ENCODE measurements around the gene ADCY3. TPM values are rescaled to one million over a fixed set of nuclear protein-coding genes. Genes with fewer than 3 reads are reported as not detected.

Gene ADCY3
- total RNA-seq, 2 experiments from 2014 or later, result 55.4 to 55.7 TPM

DNA sequence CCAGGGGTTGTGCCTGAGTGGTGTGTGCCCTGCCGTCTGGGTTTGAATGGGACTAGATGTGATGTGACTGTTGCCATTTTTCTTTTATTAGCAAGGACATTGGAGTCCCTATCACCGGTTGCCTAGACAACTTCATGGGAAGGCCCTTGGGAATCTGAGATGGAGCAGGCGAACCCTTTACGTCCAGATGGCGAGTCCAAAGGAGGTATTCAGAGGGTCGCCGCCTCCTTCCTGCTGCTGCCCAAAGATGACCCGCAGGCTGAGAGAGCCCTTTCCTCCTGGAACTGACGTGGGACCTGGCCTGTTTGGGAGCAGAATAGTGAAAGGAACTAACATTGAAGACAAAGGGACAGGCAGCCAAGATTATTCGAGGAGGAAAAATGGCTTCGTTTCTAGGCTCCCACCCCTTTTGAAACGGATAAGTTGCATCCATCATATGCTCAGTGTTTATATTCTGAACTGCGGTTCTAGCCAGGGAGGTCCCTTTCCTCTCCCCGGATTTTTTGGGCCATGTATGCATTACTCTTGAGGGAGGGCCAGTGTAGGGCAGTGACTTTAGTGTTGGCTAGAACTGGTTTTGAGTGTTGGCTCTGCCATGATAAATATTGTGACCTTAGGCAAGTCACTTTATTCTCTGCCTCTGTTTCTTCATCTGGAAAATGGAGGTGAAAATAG lies 126.1 kb downstream of the ADCY3 start:
- Mint-ChIP-seq H3K4me3 (peak overlapping the region; percentile 96), H3K4me1 (peaks cover 29% of the 10 kb centered on the region), H3K27me3 (no peaks in the 10 kb centered on the region), H3K9me3 (no peaks in the 10 kb centered on the region), H3K27ac (peak overlapping the region; percentile 99), H3K36me3 (peaks cover 51% of the 10 kb centered on the region)
- DNase-seq, result no peak

DNA sequence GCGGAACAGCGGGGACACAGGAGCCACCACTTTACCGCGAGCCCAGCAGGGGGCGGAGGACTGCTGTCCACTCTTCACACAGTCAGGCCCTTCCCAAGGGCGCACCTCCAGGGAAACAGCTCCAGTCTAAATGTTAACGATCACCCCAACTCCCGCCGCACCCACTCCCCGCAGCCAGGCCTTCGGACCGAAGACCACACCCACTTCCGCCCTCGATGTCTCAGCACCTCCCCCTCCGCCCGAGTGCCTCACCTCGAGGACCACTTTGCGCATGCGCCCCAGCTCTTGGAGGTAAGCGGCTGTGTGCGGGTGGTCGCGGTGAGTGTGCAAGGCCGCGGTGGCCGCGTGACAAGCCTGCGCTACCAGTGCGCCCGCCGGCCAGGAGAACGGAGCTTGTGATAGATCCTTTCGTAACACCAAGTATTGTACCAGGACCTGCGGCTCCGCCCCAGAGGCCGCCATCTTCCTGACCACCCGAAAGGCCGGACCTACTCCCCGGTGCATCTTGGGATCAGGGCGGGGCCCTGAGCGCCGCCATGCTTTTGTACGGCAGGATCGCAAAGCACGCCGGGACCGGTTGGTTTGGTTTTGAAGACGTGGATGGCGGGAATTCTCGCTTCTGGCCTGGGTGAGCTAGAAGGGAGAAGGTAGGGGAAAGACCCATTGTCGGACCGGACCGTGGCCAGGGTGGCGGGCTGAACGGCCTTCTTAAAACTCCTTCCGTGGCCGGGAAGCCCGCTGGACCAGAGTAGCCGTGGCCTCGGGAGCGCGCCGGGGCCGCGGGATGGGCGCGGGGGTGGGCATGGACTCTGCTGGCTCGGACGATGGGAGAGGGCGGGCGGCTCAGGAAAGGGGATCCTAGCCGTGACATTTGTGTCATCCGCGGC lies 126.9 kb downstream of the ADCY3 start, which contains the start of the genes CENPO and PTRHD1:
TSS of gene CENPO (plus strand) at position 552 of the 887 bp plus-strand sequence. CDS start 495 bp downstream, outside the sequence.
TSS of gene PTRHD1 (minus strand) at position 518 of the 887 bp plus-strand sequence. CDS start at position 504, 14 bp downstream.
- Mint-ChIP-seq H3K27me3 (no peaks in the 10 kb centered on the region), H3K36me3 (peaks cover 45% of the 10 kb centered on the region), H3K4me1 (peaks cover 29% of the 10 kb centered on the region), H3K4me3 (peak within 1 kb of the TSS; percentile 96), H3K27ac (peak within 1 kb of the TSS; percentile 99), H3K9me3 (no peaks in the 10 kb centered on the region)
- peak; percentile 93 for DNase-seq

DNA sequence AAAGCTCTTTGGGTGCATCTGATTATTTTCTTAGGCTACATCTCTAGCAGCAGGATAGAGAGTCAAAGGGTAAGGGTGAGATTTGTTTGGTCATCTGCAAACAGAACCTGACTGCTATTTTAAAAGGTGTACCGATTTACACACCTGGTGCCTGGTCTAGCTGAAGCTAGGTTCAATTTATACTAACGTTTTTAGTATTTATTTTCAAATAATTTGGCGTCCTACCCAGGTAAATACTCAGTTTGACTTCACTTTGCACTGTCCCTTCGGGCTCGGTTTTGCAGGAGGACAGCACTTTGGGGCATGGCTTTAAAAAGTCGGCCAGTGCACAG lies 127.5 kb downstream of the ADCY3 start:
- Mint-ChIP-seq H3K27me3 (no peaks in the 10 kb centered on the region), H3K27ac (peak overlapping the region; percentile 99), H3K4me1 (peaks cover 27% of the 10 kb centered on the region), H3K36me3 (peaks cover 39% of the 10 kb centered on the region), H3K9me3 (no peaks in the 10 kb centered on the region), H3K4me3 (peak overlapping the region; percentile 96)
- DNase-seq, result no peak

DNA sequence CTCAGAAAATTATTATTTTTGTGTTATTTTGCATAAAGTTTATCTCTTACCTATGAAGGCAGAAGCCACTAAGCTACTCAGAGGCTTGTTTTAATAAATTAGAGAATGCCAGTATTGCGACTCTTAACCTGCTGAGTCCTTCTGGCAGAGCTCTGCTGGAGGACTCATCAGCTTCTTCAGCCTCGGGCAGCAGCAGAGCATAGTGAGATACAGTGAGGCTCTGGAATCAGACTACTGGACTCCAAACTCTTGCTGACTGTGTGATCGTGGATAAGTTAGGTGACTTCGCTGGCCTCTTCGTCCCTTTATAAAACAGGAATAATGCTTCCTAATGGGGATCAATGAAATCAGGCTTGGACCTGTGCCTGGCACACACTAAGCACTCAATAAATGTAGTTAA lies 128.6 kb downstream of the ADCY3 start:
- Mint-ChIP-seq H3K4me3 (no peak overlapping the region), H3K27ac (no peak overlapping the region), H3K27me3 (no peaks in the 10 kb centered on the region), H3K9me3 (no peaks in the 10 kb centered on the region), H3K36me3 (peaks cover 29% of the 10 kb centered on the region), H3K4me1 (peaks cover 17% of the 10 kb centered on the region)
- DNase-seq, result no peak

DNA sequence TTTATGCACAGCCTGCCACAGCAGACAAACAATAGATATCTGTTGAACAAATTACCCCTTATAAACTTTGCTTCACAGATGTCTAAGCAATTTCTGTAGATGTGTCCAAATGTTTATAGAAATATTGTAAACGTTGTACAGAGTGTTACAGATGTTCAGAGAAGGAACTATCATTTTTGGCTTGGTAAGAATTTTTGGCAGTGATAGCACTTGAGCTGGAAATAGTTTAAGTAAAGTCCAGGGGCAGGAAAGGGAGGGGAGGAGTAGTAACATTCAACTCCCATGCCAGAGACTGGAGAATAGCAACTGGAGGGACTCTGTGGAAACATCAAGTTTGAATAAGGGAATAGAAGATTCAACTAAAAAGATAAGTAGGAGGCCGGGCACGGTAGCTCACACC lies 131.2 kb downstream of the ADCY3 start:
- no peaks in the 10 kb centered on the region for H3K27me3 Mint-ChIP-seq
- no peak overlapping the region for H3K27ac Mint-ChIP-seq
- H3K4me3 Mint-ChIP-seq, result no peak overlapping the region
- H3K36me3 Mint-ChIP-seq, result peaks cover 8% of the 10 kb centered on the region
- H3K4me1 Mint-ChIP-seq, result peaks cover 7% of the 10 kb centered on the region
- DNase-seq, result no peak
- no peaks in the 10 kb centered on the region for H3K9me3 Mint-ChIP-seq

DNA sequence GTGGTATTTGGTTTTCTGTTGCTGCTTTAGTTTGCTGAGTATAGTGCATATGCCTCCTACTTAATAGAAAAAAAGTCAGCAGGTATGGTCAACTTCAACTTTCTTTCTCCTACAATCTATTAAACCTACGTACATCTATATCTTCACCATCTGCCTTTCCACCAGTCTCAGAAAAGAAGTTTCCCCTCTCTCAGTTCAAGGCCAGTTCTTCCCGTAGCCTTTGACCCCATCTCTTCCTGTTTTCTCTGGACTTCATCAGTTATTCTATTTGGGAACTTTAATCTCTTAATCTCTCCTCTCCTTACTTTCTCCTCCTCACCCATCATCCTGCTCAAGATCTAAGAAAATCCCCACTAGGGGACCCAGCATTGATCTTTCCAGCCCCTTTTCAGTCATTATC lies 132.5 kb downstream of the ADCY3 start:
- Mint-ChIP-seq H3K27me3 (no peaks in the 10 kb centered on the region), H3K4me1 (peaks cover 7% of the 10 kb centered on the region), H3K4me3 (no peak overlapping the region), H3K36me3 (peaks cover 7% of the 10 kb centered on the region), H3K27ac (no peak overlapping the region), H3K9me3 (no peaks in the 10 kb centered on the region)
- no peak for DNase-seq

- no peak overlapping the region for H3K27ac Mint-ChIP-seq
- no peak overlapping the region for H3K4me3 Mint-ChIP-seq
- H3K9me3 Mint-ChIP-seq, result no peaks in the 10 kb centered on the region
- H3K27me3 Mint-ChIP-seq, result peaks cover 3% of the 10 kb centered on the region
- H3K36me3 Mint-ChIP-seq, result peaks cover 7% of the 10 kb centered on the region
- DNase-seq, result no peak
- H3K4me1 Mint-ChIP-seq, result no peaks in the 10 kb centered on the region
Measured at GRCh38 chr2:24785671-24786321, 134.2 kb downstream of the ADCY3 start.

- peaks cover 3% of the 10 kb centered on the region for H3K27me3 Mint-ChIP-seq
- DNase-seq, result no peak
- H3K4me1 Mint-ChIP-seq, result no peaks in the 10 kb centered on the region
- H3K36me3 Mint-ChIP-seq, result no peaks in the 10 kb centered on the region
- no peaks in the 10 kb centered on the region for H3K9me3 Mint-ChIP-seq
- H3K4me3 Mint-ChIP-seq, result no peak overlapping the region
- no peak overlapping the region for H3K27ac Mint-ChIP-seq
Measured at GRCh38 chr2:24783641-24784040, 136.4 kb downstream of the ADCY3 start.

DNA sequence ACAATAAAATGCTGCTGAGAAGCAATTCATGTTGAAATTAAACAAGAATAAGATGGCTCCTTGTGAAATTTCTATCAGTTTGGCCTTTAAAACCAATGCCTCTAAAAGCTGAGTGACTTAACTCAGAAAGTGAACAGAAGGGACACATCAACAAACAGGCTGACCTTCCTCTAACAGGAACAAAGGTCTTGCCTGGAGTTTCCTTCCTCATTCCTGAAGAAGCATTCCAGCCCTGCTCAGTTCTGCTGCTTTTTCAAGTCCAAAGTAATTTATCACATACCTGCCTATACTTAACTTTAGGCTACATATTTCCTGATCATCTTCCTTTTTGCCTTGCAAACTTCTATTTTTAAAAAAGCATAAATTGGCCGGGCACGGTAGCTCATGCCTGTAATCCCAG lies 140.9 kb downstream of the ADCY3 start:
- Mint-ChIP-seq H3K9me3 (no peaks in the 10 kb centered on the region), H3K4me3 (no peak overlapping the region), H3K27ac (no peak overlapping the region), H3K27me3 (peaks cover 3% of the 10 kb centered on the region), H3K36me3 (no peaks in the 10 kb centered on the region), H3K4me1 (no peaks in the 10 kb centered on the region)
- no peak for DNase-seq

- no peak overlapping the region for H3K27ac Mint-ChIP-seq
- H3K4me3 Mint-ChIP-seq, result no peak overlapping the region
- H3K9me3 Mint-ChIP-seq, result no peaks in the 10 kb centered on the region
- DNase-seq, result no peak
- H3K27me3 Mint-ChIP-seq, result no peaks in the 10 kb centered on the region
- H3K4me1 Mint-ChIP-seq, result no peaks in the 10 kb centered on the region
- peaks cover 5% of the 10 kb centered on the region for H3K36me3 Mint-ChIP-seq
Measured at GRCh38 chr2:24774373-24774772, 145.7 kb downstream of the ADCY3 start.

GRCh38 chr2:24771764-24772586 lies 148.1 kb downstream of the ADCY3 start:
- no peak overlapping the region for H3K27ac Mint-ChIP-seq
- no peaks in the 10 kb centered on the region for H3K4me1 Mint-ChIP-seq
- no peaks in the 10 kb centered on the region for H3K27me3 Mint-ChIP-seq
- H3K4me3 Mint-ChIP-seq, result no peak overlapping the region
- no peaks in the 10 kb centered on the region for H3K9me3 Mint-ChIP-seq
- peaks cover 9% of the 10 kb centered on the region for H3K36me3 Mint-ChIP-seq
- no peak for DNase-seq

DNA sequence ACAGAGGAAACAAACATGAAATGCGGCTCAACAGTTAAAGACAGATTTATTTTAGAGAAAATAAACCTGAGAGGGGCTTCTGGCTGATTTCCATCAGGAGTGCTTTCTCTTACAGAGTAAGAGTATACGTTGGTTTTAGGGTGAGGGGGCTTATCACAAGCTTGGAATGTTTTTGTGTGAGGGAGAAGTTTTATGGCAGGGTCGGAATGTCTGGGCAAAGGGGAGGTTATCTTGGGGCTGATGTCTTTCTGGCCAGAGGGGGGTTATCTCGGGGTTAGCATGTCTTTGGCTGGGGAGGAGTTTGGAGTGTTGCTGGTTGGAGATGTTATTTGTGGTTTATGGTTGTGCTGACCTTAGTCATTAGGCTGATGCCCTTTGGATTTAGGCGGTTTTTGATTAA lies 149.0 kb downstream of the ADCY3 start:
- H3K36me3 Mint-ChIP-seq, result peaks cover 12% of the 10 kb centered on the region
- H3K4me1 Mint-ChIP-seq, result peaks cover 6% of the 10 kb centered on the region
- no peak overlapping the region for H3K27ac Mint-ChIP-seq
- no peaks in the 10 kb centered on the region for H3K9me3 Mint-ChIP-seq
- H3K4me3 Mint-ChIP-seq, result no peak overlapping the region
- DNase-seq, result no peak
- H3K27me3 Mint-ChIP-seq, result no peaks in the 10 kb centered on the region

Data from activated naive CD8-positive, alpha-beta T cell treated with anti-CD3 and anti-CD28 coated beads for 36 hours (primary cell).